Pancreas (tissue), 10 donors: ENCODE data around the gene TPP2. TPM values are rescaled to one million over a fixed set of nuclear protein-coding genes. Genes with fewer than 3 reads are reported as not detected.

Experiments
- ATAC-seq, 4 donors: fragments of 200-7000 bp; cut with Tn5 transposase; one replicate each; pipeline versions ENCODE4 v1.8.0 to v1.9.1; 2020; ENCODE audit warnings: mild to moderate bottlenecking in 4 of 4, moderate library complexity in 4 of 4
- DNase-seq, 6 donors: peaks; one replicate each; pipeline ENCODE4 v3.0.0-alpha.2; 2020
- FAIRE-seq: peaks from 2 replicates; lab custom pipeline; 2012; peaks lifted over from hg19 to GRCh38; lab: Jason Lieb, UNC
- H3K27ac ChIP-seq, 4 donors: fragments of 200-600 bp; sonication (generic); 1 replicate in 3 of 4; 2 replicates in 1 of 4; pipeline versions ENCODE4 v1.5.0 to v1.8.0; 2020
- H3K27me3 ChIP-seq, 4 donors: fragments of 200-600 bp; one replicate each; pipeline ENCODE4 v1.8.0; 2021
- H3K36me3 ChIP-seq, 3 donors: fragments of 200-600 bp; sonication (generic) in 1 of 3; one replicate each; pipeline versions ENCODE4 v1.5.0 to v1.8.0; 2020 to 2021
- H3K4me1 ChIP-seq, 3 donors: fragments of 200-600 bp; one replicate each; pipeline ENCODE4 v1.8.0; 2021
- H3K4me3 ChIP-seq, 4 donors: fragments of 200-600 bp; sonication (generic) in 2 of 4; one replicate each; pipeline versions ENCODE4 v1.5.0 to v1.8.0; 2020 to 2021
- H3K9me3 ChIP-seq, 4 donors: fragments of 200-600 bp; one replicate each; pipeline ENCODE4 v1.8.0; 2021
- CTCF ChIP-seq, 4 donors: fragments of 200-600 bp; sonication (generic) in 3 of 4; IDR thresholded peaks; one replicate each; pipeline versions ENCODE4 v1.5.0 to v1.8.0; 2021; ENCODE audit warnings: antibody characterized with exemption in 4 of 4
- WGBS, 2 donors: extraction: QIAGEN DNeasy Blood & Tissue Kit; methylation state at CpG; one replicate each; pipeline ENCODE4 v1.1.7; 2013; 5-methylcytosine and 5-hydroxymethylcytosine counted together
- intact Hi-C, 3 donors: fragments of 100-400 bp; cut with DNase I; formaldehyde crosslinking; loops; one replicate each; pipeline versions ENCODE4 v1.11.1 to v1.14.2; 2022
- polyA plus RNA-seq, 2 donors: library from polyadenylated mRNA; stranded (reverse); fragments of 200-250 nt; gene quantifications; one replicate each; pipeline ENCODE4 v1.2.3, GENCODE V29; 2013
- total RNA-seq, 6 donors: library from RNA; stranded (reverse); fragmentation: NEBNext Ultra II Directional in 4 of 6; extraction: Animal tissue kit (Norgen Biotek cat#: 25700) in 4 of 6; gene quantifications; one replicate each; pipeline versions ENCODE4 v1.2.1 to v1.2.4, GENCODE V29; 2021 to 2023
- donor health status: healthy with polysubstance abuse.
- donor health status: DM: no; HTN: no; CAD: no; lungs with moderate emphysema.
- donor health status: DM: no; HTN: no; CAD: no.
- donor health status: control.
- donor health status: control.
- donor health status: Bipolar disorder and iron deficiency.
- donor health status: DM: yes; HTN: yes; CAD: no.
- donor health status: DM: no; HTN: no; CAD: no.
- donor health status: DM: no; HTN: no; CAD: no.
- donor health status: DM: yes; HTN: yes; CAD: no.

TPP2 gene
- total and polyA plus RNA-seq, 8 donors, result 9.5 to 22.3 (median 15.9) TPM

- WGBS, 2 donors, result 62 to 71% methylated on average over 6 of the region's 6 CpGs
- TF ChIP-seq CTCF (IDR thresholded peaks at IDR 0.05), result no peak
- Histone ChIP-seq H3K36me3 (no peaks in the 10 kb centered on the region), H3K4me1 (no peaks in the 10 kb centered on the region), H3K9me3 (no peaks in the 10 kb centered on the region), H3K27ac (no peak within 1 kb of the TSS), H3K4me3 (no peak within 1 kb of the TSS), H3K27me3 (no peaks in the 10 kb centered on the region)
- FAIRE-seq, result no peak
- intact Hi-C loops, result no loop called here
- DNase-seq, result no peak
- no peak for ATAC-seq
Observed at GRCh38 chr13:102694937-102695336, 98.2 kb downstream of the TPP2 start, which contains the start of gene METTL21C. Gene METTL21C (minus strand): TSS chr13:102695044. CDS start chr13:102694498, 546 bp downstream.

- 70 to 82% methylated on average over 4 of the region's 4 CpGs for WGBS, 2 donors
- Histone ChIP-seq H3K4me3 (no peak overlapping the region), H3K4me1 (no peaks in the 10 kb centered on the region), H3K9me3 (no peaks in the 10 kb centered on the region), H3K27ac (no peak overlapping the region), H3K36me3 (no peaks in the 10 kb centered on the region), H3K27me3 (no peaks in the 10 kb centered on the region)
- DNase-seq, result no peak
- TF ChIP-seq CTCF (IDR thresholded peaks at IDR 0.05), result no peak
- no peak for ATAC-seq
- FAIRE-seq, result no peak
- intact Hi-C loops, result no loop called here
Observed at GRCh38 chr13:102696465-102696864, 99.7 kb downstream of the TPP2 start.

DNA sequence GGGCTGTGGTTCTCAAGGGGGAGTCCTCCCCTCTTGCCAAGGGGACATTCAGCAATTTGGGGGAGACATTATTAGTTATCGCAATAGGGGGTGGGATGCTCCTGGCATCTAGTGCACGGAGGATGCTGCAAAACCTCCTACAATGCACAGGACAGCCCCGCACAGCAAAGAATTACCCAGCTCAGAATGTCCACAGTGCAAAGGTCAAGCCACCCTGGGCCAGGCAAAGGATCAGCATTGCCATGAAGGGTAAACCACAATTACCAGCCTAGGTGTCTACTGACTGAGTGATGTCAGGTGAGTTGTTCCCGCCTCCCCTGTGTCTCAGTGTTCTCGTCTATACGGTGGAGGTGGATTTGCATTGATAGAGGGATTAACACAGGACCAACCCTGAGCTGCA lies 100.5 kb downstream of the TPP2 start:
- H3K4me3 ChIP-seq, result no peak overlapping the region
- intact Hi-C loops, result no loop called here

DNA sequence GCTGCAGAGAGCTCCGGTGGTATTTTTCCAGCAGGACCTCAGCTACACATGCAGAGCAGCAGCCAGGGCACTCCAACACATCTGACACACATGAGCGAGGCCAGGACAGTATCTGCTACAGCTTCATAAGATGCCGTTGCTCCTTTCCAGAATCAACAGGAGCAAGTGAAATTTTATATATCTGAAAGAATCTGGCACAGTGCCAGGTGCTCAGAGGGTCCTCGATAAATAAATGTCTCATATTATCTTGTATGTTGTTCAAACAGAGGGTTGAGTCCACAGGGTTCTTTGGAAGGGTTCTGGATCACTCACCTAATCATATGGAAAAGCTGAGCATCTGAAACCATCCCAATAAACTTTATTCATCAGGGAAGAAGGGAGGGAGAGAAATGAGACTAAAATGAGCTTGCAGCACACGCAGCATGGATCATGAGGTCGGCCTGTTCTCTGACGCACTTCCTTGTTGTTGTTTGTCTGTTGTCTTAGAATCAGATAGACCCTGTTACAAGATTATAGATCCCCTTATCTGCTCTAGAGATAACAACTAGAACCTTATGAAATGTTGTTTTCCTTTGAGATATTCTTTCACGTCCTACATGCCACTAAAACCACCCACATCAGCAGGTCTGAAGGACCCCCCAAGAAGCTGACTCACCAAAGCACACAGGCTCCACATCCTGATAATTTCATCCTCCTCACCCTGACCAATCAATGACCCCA lies 101.3 kb downstream of the TPP2 start:
- ATAC-seq (no peak), FAIRE-seq (no peak)

More for the DNA sequence above, 100.5 kb downstream of the TPP2 start:
- Histone ChIP-seq H3K27ac (no peak overlapping the region), H3K27me3 (no peaks in the 10 kb centered on the region), H3K4me1 (no peaks in the 10 kb centered on the region), H3K9me3 (no peaks in the 10 kb centered on the region), H3K36me3 (no peaks in the 10 kb centered on the region)
- no peak for FAIRE-seq
- no peak for ATAC-seq
- WGBS, 2 donors, result 73 to 79% methylated on average over 6 of the region's 6 CpGs
- TF ChIP-seq CTCF (IDR thresholded peaks at IDR 0.05), result no peak
- DNase-seq, result no peak

More for the DNA sequence above, 101.3 kb downstream of the TPP2 start:
- Histone ChIP-seq H3K4me3 (no peak overlapping the region), H3K4me1 (no peaks in the 10 kb centered on the region), H3K9me3 (no peaks in the 10 kb centered on the region), H3K27me3 (no peaks in the 10 kb centered on the region), H3K36me3 (no peaks in the 10 kb centered on the region), H3K27ac (no peak overlapping the region)
- WGBS, 2 donors, result 76 to 84% methylated on average over 8 of the region's 8 CpGs
- no peak for TF ChIP-seq CTCF (IDR thresholded peaks at IDR 0.05)
- DNase-seq, result no peak
- intact Hi-C loops, result no loop called here
